NB4 (cell line): ENCODE data around the gene SND1.

Source experiments
- MYC ChIP-seq: IDR thresholded peaks from 2 replicates; pipeline ENCODE4 v1.6.1; 2011; ENCODE audit warnings: low read depth, low read length
- POLR2A ChIP-seq: IDR thresholded peaks from 2 replicates; pipeline ENCODE4 v1.6.1; 2011; ENCODE audit warnings: mild to moderate bottlenecking; ENCODE audit not compliant: insufficient read length; ENCODE audit errors: extremely low read depth
- TF ChIP-seq, protein P1 (sequence below): IDR thresholded peaks from one replicate; pipeline ENCODE4 v1.5.1; 2012; ENCODE audit warnings: low read depth, low read length
- TF ChIP-seq, protein P2 (sequence below): IDR thresholded peaks from 2 replicates; pipeline ENCODE4 v1.6.1; 2011; ENCODE audit warnings: low read depth, low read length

DNA sequence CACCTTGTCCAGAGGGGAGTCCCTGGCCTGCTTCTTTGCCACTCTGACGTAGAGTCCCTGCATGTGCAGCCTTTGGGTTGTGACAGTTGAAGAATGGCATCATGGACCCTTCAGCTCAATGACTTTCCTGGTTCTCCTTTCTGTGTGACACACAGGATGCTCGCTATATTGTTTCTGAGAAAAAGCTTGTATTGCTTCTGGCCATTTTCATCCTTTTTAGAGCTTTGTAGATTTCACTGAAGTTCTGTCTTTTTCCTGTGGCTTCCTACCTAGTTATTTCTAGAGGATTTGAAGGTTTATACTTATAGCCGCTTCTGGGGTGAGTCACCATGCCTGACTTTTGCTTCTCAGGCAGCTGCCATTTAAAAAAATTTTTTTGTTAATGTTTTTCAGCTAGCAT is 27.0 kb downstream of the SND1 start:
- TF ChIP-seq, protein P1, sequence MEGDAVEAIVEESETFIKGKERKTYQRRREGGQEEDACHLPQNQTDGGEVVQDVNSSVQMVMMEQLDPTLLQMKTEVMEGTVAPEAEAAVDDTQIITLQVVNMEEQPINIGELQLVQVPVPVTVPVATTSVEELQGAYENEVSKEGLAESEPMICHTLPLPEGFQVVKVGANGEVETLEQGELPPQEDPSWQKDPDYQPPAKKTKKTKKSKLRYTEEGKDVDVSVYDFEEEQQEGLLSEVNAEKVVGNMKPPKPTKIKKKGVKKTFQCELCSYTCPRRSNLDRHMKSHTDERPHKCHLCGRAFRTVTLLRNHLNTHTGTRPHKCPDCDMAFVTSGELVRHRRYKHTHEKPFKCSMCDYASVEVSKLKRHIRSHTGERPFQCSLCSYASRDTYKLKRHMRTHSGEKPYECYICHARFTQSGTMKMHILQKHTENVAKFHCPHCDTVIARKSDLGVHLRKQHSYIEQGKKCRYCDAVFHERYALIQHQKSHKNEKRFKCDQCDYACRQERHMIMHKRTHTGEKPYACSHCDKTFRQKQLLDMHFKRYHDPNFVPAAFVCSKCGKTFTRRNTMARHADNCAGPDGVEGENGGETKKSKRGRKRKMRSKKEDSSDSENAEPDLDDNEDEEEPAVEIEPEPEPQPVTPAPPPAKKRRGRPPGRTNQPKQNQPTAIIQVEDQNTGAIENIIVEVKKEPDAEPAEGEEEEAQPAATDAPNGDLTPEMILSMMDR, result no peak
- TF ChIP-seq, protein P2, sequence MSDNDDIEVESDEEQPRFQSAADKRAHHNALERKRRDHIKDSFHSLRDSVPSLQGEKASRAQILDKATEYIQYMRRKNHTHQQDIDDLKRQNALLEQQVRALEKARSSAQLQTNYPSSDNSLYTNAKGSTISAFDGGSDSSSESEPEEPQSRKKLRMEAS, result no peak
- no peak for TF ChIP-seq POLR2A
- no peak for TF ChIP-seq MYC
